AG20443 (cell line): Measurements from ENCODE around the gene JAKMIP1.

Source experiments
- DNase-seq: peaks from one replicate; pipeline ENCODE4 v3.0.0; 2012; ENCODE audit warnings: low spot score, mixed read lengths

Gene JAKMIP1

GRCh38 chr4:6095023-6095752 is 105.2 kb downstream of the JAKMIP1 start:
- DNase-seq = no peak

- no peak for DNase-seq
Observed at GRCh38 chr4:6093671-6094070, 106.7 kb downstream of the JAKMIP1 start.

DNA sequence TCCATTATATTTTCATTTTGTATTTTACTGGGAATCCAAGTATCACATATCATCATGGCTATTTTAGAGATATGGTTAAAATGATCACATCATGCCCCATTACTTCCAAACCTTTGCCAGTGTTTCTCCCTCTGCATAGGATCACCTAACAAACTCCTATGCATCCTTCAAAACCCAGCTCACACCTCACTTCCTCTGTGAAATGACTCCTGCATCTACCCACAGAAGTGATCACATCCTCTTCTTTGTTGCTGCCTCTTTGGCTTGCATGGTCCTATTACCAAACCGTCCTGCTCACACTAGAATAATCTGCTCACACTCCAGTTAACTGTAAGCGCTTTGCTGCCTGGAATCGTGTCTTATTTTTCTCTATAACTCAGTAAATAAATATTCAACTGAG is 107.4 kb downstream of the JAKMIP1 start:
- no peak for DNase-seq

DNA sequence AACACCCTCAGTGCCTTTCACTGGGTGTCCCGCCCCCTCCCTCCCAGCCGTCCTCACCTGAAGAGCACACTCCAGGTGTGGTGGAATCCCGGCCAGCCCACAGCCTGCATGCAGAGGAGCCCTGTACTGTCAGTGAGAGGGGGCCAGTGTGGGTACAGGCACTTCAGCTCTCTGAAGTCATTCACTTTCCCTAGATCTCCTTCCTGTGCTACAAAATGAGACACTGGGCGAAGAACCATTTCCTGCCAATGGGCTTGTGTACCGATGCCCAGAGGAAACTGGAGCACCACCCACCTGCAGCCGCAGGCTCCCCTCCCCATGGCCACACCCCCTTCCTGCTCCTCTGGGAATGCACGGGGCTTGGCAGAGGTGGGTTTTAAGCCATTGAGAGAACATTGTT is 108.2 kb downstream of the JAKMIP1 start:
- no peak for DNase-seq

GRCh38 chr4:6090931-6091330 is 109.4 kb downstream of the JAKMIP1 start:
- no peak for DNase-seq

DNA sequence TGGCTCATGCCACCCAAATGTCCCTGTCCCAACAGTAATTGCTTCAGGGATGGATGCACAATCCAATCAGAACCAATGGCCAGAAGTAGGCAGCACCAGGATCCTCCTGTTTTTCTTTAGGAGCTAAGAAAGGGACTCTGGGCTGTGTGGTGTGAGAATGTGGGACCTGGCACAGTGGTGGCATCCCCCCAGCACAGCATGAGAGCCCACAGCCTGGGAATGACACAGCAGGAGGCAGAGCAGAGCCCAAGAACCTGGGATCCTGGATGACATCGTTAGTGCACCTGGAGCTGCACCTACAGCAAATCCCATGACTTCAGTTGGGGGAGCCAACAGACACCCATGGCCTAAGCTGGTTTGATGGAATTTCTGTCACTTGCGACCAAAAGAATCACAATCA is 111.4 kb downstream of the JAKMIP1 start:
- no peak for DNase-seq

GRCh38 chr4:6087669-6088341 is 112.5 kb downstream of the JAKMIP1 start:
- no peak for DNase-seq

GRCh38 chr4:6086846-6087245 is 113.5 kb downstream of the JAKMIP1 start:
- DNase-seq = no peak

DNA sequence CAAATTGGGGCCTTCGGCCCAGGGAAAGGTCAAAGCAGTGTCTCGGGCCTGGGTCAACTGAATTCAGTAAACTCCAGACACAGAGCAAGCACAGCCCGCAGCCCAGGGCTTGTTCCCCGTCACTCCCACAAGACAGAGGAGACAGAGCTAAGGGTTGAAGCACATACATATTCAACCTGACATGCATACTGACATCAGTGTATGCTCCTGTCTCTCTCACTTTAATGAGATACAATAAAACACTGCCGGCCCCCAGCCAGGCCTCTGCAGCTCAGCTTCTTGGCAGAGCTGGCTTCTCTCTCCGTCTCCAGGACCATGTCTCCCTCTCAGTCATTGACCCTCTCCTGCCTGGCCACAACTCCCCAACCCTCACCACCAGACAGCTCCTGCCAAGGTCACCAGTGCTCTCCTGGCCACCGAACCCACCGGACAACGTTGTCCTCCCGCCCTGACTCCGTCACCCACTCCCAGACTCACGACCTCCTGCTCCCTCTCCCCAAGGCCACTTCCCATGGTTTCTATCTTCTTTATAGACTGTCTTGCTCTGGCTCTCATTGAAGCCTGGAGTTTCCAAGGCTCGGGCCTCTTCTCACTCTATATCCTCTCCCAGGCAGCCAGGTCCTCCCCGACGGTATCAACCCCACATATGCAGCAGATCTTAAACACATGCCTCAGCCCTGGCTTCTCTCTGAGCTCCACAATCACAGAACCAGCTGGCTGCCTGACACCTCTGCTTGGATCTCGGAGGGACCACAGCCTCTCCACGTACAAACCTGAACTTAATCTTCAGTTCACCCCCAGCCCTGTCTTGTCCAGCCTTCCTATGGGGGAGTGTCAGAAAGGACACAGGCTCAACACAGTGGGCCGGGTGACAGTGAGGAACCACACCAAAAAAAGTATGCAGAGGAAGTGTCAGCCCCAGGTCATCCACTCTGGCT is 114.4 kb downstream of the JAKMIP1 start:
- DNase-seq = no peak

- no peak for DNase-seq
Observed at GRCh38 chr4:6085028-6085690, 115.2 kb downstream of the JAKMIP1 start.

GRCh38 chr4:6079965-6080364 is 120.4 kb downstream of the JAKMIP1 start:
- no peak for DNase-seq

DNA sequence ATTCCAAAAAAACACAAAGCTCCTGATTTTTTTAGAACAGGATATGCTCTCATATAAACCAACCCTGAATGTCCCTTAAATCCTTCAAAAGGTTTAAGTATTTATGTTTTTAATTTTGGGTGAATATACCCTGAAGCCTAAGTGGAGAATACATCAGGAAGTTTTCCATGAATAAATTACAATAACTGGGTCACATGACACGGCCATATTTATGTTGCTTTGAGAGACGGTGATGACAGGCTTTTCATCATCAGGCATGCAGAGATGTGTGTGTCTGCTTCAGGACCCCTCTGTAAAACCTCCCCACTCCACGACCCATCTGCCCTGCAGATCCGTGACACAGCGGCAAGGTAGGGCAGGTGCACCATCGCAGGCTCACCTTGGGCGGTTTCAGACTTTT is 121.8 kb downstream of the JAKMIP1 start:
- DNase-seq = no peak

- no peak for DNase-seq
Observed at GRCh38 chr4:6076391-6076790, 124.0 kb downstream of the JAKMIP1 start.

GRCh38 chr4:6074758-6075157 is 125.6 kb downstream of the JAKMIP1 start:
- DNase-seq = no peak

- no peak for DNase-seq
Observed at GRCh38 chr4:6071959-6072720, 128.2 kb downstream of the JAKMIP1 start.

DNA sequence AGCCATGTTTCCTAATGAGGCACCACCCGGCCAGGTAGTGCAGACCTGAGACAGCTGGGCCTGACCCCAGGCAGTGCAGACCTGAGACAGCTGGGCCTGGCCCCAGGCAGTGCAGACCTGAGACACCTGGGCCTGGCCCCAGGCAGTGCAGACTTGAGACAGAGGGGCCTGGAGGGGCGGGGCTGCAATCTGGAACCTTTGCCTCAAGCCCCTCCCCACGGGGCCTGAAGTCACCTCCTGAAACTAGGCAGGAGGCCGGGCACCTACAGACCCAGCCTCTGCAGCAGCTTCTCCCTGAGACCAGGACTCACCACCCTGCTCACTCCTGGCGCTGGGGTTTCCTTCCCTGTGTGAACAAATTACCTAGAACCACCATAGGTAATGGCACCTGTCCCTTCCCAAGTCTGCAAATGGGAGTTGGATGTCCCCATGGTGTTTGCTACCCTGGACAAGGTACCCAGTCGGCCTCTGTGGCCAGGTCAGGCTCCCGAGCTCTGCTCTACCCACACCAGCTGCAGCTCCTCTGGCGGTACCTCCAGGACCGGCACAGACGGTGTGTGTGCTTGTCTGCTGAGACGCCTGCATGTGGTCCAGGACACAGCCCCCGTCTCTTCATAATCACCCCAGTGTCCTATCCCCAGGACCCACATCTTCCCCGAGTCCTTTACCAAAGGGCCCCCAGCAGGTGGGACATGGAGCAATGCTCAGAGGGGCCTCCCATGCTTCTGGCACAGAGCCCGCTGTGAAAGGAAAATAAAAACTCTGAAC is 129.0 kb downstream of the JAKMIP1 start:
- DNase-seq = no peak

- DNase-seq = no peak
Observed at GRCh38 chr4:6069845-6070709, 130.3 kb downstream of the JAKMIP1 start.

GRCh38 chr4:6068986-6069385 is 131.4 kb downstream of the JAKMIP1 start:
- no peak for DNase-seq

GRCh38 chr4:6065934-6066590 is 134.3 kb downstream of the JAKMIP1 start:
- no peak for DNase-seq
